GM23338 (cell line): ENCODE results near the gene DCAF4. TPM values are rescaled to one million over a fixed set of nuclear protein-coding genes. Genes with fewer than 3 reads are reported as not detected.

Source experiments
- ATAC-seq: fragments of 200-7000 bp; cut with Tn5 transposase; 3 replicates; pipeline ENCODE4 v1.9.1; 2020
- DNase-seq: peaks from one replicate; pipeline ENCODE4 v3.0.0-alpha.2; 2015; ENCODE audit warnings: low spot score
- H2AFZ ChIP-seq: fragments of 200-600 bp; sonication (generic); 2 replicates; pipeline ENCODE4 v1.8.0; 2016; ENCODE audit warnings: antibody characterized with exemption, mild to moderate bottlenecking, moderate library complexity
- H3F3A ChIP-seq: fragments of 200-600 bp; sonication (generic); replicated peaks from 2 replicates; pipeline ENCODE4 v1.8.0; 2017; ENCODE audit warnings: antibody characterized with exemption, mixed run types, low read depth
- H3K27ac ChIP-seq: fragments of 200-600 bp; sonication (generic); 2 replicates; pipeline ENCODE4 v1.6.1; 2016; ENCODE audit warnings: low read depth
- H3K27me3 ChIP-seq: fragments of 200-600 bp; sonication (generic); 2 replicates; pipeline ENCODE4 v1.8.0; 2016; ENCODE audit warnings: mild to moderate bottlenecking, mixed run types, moderate library complexity; ENCODE audit not compliant: insufficient read depth
- H3K36me3 ChIP-seq: fragments of 200-600 bp; sonication (generic); 2 replicates; pipeline ENCODE4 v1.8.0; 2016; ENCODE audit warnings: mild to moderate bottlenecking; ENCODE audit not compliant: insufficient read depth
- H3K4me1 ChIP-seq: fragments of 200-600 bp; sonication (generic); 2 replicates; pipeline ENCODE4 v1.8.0; 2016; ENCODE audit warnings: mild to moderate bottlenecking, moderate library complexity; ENCODE audit not compliant: insufficient read depth
- H3K4me2 ChIP-seq: fragments of 200-600 bp; sonication (generic); 2 replicates; pipeline ENCODE4 v1.7.1; 2017; ENCODE audit warnings: mixed run types
- H3K4me3 ChIP-seq: fragments of 200-600 bp; sonication (generic); 2 replicates; pipeline ENCODE4 v1.6.1; 2016; ENCODE audit warnings: mixed run types
- H3K79me2 ChIP-seq: fragments of 200-600 bp; sonication (generic); replicated peaks from 2 replicates; pipeline ENCODE4 v1.8.0; 2017; ENCODE audit warnings: mild to moderate bottlenecking; ENCODE audit not compliant: insufficient read depth
- H3K9me2 ChIP-seq: fragments of 200-600 bp; sonication (generic); 2 replicates; pipeline ENCODE4 v1.8.0; 2017; ENCODE audit not compliant: insufficient read depth
- H4K20me1 ChIP-seq: fragments of 200-600 bp; sonication (generic); replicated peaks from 2 replicates; pipeline ENCODE4 v1.8.0; 2017; ENCODE audit warnings: mild to moderate bottlenecking; ENCODE audit not compliant: insufficient read depth
- H3K27ac Mint-ChIP-seq: 2 replicates; pipeline ENCODE4 v1.8.0; 2020; ENCODE audit warnings: inconsistent platforms, mild to moderate bottlenecking, moderate library complexity, mixed read lengths
- H3K27me3 Mint-ChIP-seq: 3 replicates; pipeline ENCODE4 v1.8.0; 2022; ENCODE audit warnings: low read depth, mild to moderate bottlenecking, moderate library complexity, mixed read lengths, inconsistent platforms; ENCODE audit not compliant: insufficient read depth, poor library complexity
- H3K36me3 Mint-ChIP-seq: 3 replicates; pipeline ENCODE4 v1.8.0; 2021; ENCODE audit warnings: low read depth, mild to moderate bottlenecking, inconsistent platforms, moderate library complexity, mixed read lengths
- H3K4me1 Mint-ChIP-seq: 3 replicates; pipeline ENCODE4 v1.8.0; 2020; ENCODE audit warnings: mild to moderate bottlenecking, inconsistent platforms, mixed read lengths
- H3K4me3 Mint-ChIP-seq: 3 replicates; pipeline ENCODE4 v1.8.0; 2021; ENCODE audit warnings: moderate library complexity, mild to moderate bottlenecking, inconsistent platforms, mixed read lengths
- H3K9me3 Mint-ChIP-seq: 3 replicates; pipeline ENCODE4 v1.8.0; 2020; ENCODE audit warnings: moderate library complexity, mild to moderate bottlenecking, inconsistent platforms, mixed read lengths
- NANOG ChIP-seq: IDR thresholded peaks from 2 replicates; pipeline ENCODE4 v1.6.1; 2016; ENCODE audit warnings: antibody characterized with exemption, borderline replicate concordance
- REST ChIP-seq: IDR thresholded peaks from one replicate; pipeline ENCODE4 v1.6.1; 2018; ENCODE audit warnings: antibody characterized with exemption; ENCODE audit not compliant: unreplicated experiment
- ZNF331 ChIP-seq: fragments of 250-450 bp; sonication (Bioruptor Pico); IDR thresholded peaks from 2 replicates; pipeline ENCODE4 v1.5.0; 2020; ENCODE audit warnings: low read depth, mild to moderate bottlenecking, moderate library complexity
- ZNF462 ChIP-seq: fragments of 250-450 bp; sonication (Bioruptor Pico); IDR thresholded peaks from 2 replicates; pipeline ENCODE4 v1.5.0; 2020; ENCODE audit warnings: mild to moderate bottlenecking, moderate library complexity
- polyA plus RNA-seq: library from polyadenylated mRNA; unstranded; fragments of >200 nt; fragmentation: Nextera tagmentation; extraction: Ambion mirVana; gene quantifications from 2 replicates; pipeline ENCODE4 v1.2.1, GENCODE V29; 2016
- total RNA-seq: library from RNA; depleted of rRNA; stranded (reverse); fragments of >200 nt; shearing (Covaris generic); gene quantifications from 2 replicates; pipeline ENCODE4 v1.2.3, GENCODE V29; 2014

DCAF4 gene
- total and polyA plus RNA-seq, 2 experiments from 2014 or later, result 17.5 to 39.3 TPM

- ATAC-seq (no peak), DNase-seq (no peak)
- H3K9me3 Mint-ChIP-seq, result no peaks in the 10 kb centered on the region
- no peaks in the 10 kb centered on the region for H3K9me2 ChIP-seq
- H3K4me2 ChIP-seq, result no peak overlapping the region
- peaks cover 13% of the 10 kb centered on the region for H3K27me3 ChIP-seq
- H3K36me3 ChIP-seq, result no peaks in the 10 kb centered on the region
- H3K27me3 Mint-ChIP-seq, result peaks cover 17% of the 10 kb centered on the region
- no peaks in the 10 kb centered on the region; the same call in 1 of the 2 replicates for H4K20me1 ChIP-seq
- no peak overlapping the region for H3K4me3 ChIP-seq
- H3K4me3 Mint-ChIP-seq, result no peak overlapping the region
- H3K27ac ChIP-seq, result no peak overlapping the region
- TF ChIP-seq ZNF331 (no peak), REST (no peak), NANOG (no peak), ZNF462 (no peak)
- H3K4me1 ChIP-seq, result peaks cover 23% of the 10 kb centered on the region
- no peaks in the 10 kb centered on the region for H3F3A ChIP-seq
- peak overlapping the region; percentile 46; the same call in 1 of the 2 replicates for H3K27ac Mint-ChIP-seq
- no peaks in the 10 kb centered on the region for H3K36me3 Mint-ChIP-seq
- peaks cover 20% of the 10 kb centered on the region for H3K4me1 Mint-ChIP-seq
- H2AFZ ChIP-seq, result no peak overlapping the region
- peaks cover 53% of the 10 kb centered on the region for H3K79me2 ChIP-seq
Observed at GRCh38 chr14:72929316-72930080, 3.2 kb downstream of the DCAF4 start.
